ENCODE results near the gene RBMS3. TPM values are rescaled to one million over a fixed set of nuclear protein-coding genes. Genes with fewer than 3 reads are reported as not detected.

Gene RBMS3
- total RNA-seq, 1 experiment from 2014 or later: 8.7 TPM

DNA sequence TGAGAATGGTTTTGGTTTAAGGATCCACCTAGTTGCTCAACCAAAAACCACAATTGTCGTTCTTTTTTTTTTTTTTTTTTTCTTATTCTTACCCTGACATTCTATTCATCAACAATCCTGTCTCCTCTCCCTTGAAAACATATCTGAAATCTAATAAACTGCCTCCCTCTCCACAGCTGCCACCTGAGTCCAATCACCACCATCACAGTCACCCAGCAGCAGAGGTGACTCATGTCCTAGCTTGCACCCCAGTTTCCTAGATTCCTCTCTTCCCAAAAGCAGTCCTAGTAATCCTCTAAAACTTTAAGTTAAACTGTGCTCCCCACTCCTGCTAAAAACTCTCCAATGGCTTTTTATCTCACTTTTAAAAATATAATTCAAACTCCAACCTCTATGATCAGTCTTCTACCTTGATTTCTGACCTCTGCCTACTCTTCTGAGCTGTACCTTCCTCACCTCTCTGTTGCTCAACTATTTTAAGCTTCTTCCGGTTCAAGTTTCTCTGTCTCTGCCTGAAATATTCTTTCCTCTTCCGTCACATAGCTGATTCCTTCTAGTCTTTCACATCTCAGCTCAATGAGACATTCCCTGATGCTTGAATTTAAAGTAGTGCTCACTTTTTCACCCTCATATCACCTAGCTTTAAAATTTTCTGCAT lies 33.7 kb upstream of the RBMS3 start:
- ChIA-PET POLR2A (no interaction called here), CTCF (no interaction called here)
- no peak for ATAC-seq

DNA sequence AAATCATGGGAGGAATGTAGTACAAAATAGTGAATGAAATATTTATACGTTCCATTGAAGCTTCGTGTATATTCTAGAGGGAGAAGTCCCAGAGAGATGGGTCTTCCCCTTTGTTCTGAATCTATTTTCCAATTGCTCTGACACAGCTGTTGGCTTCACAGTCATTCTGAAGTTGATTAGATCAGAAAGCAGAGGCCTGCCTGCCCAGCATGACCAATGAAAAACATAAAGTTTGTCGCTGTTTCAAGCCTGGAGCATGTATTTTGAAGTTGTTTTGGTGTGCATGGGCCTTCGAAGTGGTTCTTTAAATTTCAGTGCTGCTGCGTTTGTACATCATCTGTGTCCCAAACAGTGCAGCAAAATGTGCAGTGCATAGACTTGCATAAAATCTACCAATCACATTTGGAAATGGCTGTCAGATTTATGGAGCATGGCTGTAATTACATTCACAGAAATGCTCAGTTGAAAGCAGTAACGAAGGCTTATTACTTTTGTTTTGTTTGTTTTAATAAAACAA lies 31.0 kb upstream of the RBMS3 start:
- ChIA-PET POLR2A (no interaction called here), CTCF (no interaction called here)
- H3K4me1 Mint-ChIP-seq: no peaks in the 10 kb centered on the region
- H3K36me3 Mint-ChIP-seq: no peaks in the 10 kb centered on the region
- no peak for TF ChIP-seq SOX15 (CRISPR knock-in tag; IDR thresholded peaks at IDR 0.05)
- TF ChIP-seq, protein P1, sequence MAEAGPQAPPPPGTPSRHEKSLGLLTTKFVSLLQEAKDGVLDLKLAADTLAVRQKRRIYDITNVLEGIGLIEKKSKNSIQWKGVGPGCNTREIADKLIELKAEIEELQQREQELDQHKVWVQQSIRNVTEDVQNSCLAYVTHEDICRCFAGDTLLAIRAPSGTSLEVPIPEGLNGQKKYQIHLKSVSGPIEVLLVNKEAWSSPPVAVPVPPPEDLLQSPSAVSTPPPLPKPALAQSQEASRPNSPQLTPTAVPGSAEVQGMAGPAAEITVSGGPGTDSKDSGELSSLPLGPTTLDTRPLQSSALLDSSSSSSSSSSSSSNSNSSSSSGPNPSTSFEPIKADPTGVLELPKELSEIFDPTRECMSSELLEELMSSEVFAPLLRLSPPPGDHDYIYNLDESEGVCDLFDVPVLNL (CRISPR knock-in tag; IDR thresholded peaks at IDR 0.05; ENCODE audit: borderline replicate concordance, low read depth): no peak
- no peak for TF ChIP-seq ZNF232 (CRISPR knock-in tag; IDR thresholded peaks at IDR 0.05)
- TF ChIP-seq NFYB (CRISPR knock-in tag; conservative IDR thresholded peaks at IDR 0.05; ENCODE audit: low read depth): no peak
- TF ChIP-seq, protein P2, sequence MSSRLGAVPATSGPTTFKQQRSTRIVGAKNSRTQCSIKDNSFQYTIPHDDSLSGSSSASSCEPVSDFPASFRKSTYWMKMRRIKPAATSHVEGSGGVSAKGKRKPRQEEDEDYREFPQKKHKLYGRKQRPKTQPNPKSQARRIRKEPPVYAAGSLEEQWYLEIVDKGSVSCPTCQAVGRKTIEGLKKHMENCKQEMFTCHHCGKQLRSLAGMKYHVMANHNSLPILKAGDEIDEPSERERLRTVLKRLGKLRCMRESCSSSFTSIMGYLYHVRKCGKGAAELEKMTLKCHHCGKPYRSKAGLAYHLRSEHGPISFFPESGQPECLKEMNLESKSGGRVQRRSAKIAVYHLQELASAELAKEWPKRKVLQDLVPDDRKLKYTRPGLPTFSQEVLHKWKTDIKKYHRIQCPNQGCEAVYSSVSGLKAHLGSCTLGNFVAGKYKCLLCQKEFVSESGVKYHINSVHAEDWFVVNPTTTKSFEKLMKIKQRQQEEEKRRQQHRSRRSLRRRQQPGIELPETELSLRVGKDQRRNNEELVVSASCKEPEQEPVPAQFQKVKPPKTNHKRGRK (CRISPR knock-in tag; IDR thresholded peaks at IDR 0.05; ENCODE audit: borderline replicate concordance): no peak
- no peak for TF ChIP-seq NR3C1 (CRISPR knock-in tag; conservative IDR thresholded peaks at IDR 0.05; ENCODE audit: low read depth)
- TF ChIP-seq, protein P3, sequence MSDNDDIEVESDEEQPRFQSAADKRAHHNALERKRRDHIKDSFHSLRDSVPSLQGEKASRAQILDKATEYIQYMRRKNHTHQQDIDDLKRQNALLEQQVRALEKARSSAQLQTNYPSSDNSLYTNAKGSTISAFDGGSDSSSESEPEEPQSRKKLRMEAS (CRISPR knock-in tag; IDR thresholded peaks at IDR 0.05): no peak
- no peak for TF ChIP-seq ETV6 (CRISPR knock-in tag; IDR thresholded peaks at IDR 0.05)
- no peak for TF ChIP-seq RORB (CRISPR knock-in tag; IDR thresholded peaks at IDR 0.05)
- TF ChIP-seq ZNF416 (CRISPR knock-in tag; IDR thresholded peaks at IDR 0.05): no peak
- H3K27ac Mint-ChIP-seq: no peak overlapping the region
- no peak overlapping the region for H3K4me3 Mint-ChIP-seq
- H3K27me3 Mint-ChIP-seq (ENCODE audit: low read depth): no peaks in the 10 kb centered on the region
- no peak for DNase-seq (ENCODE audit: low spot score)
- no peaks in the 10 kb centered on the region for H3K9me3 Mint-ChIP-seq
- ATAC-seq: no peak

More for the DNA sequence above, 33.7 kb upstream of the RBMS3 start:
- H3K27ac Mint-ChIP-seq: no peak overlapping the region
- H3K27me3 Mint-ChIP-seq (ENCODE audit: low read depth): no peaks in the 10 kb centered on the region
- H3K4me1 Mint-ChIP-seq: peaks cover 8% of the 10 kb centered on the region; the same call in 1 of the 2 replicates
- no peak for DNase-seq (ENCODE audit: low spot score)
- no peak overlapping the region for H3K4me3 Mint-ChIP-seq
- H3K9me3 Mint-ChIP-seq: no peaks in the 10 kb centered on the region
- H3K36me3 Mint-ChIP-seq: no peaks in the 10 kb centered on the region
- TF ChIP-seq ZNF317 (CRISPR knock-in tag; IDR thresholded peaks at IDR 0.05; ENCODE audit: borderline replicate concordance, low read depth) (no peak), ZNF219 (CRISPR knock-in tag; IDR thresholded peaks at IDR 0.05; ENCODE audit: borderline replicate concordance) (no peak), TEAD1 (CRISPR knock-in tag; IDR thresholded peaks at IDR 0.05) (no peak), FOXJ3 (CRISPR knock-in tag; IDR thresholded peaks at IDR 0.05; ENCODE audit: borderline replicate concordance) (no peak), TCF7 (CRISPR knock-in tag; IDR thresholded peaks at IDR 0.05; ENCODE audit: low read depth) (no peak), TEAD4 (CRISPR knock-in tag; IDR thresholded peaks at IDR 0.05) (no peak), NR1H2 (CRISPR knock-in tag; IDR thresholded peaks at IDR 0.05) (no peak)
- TF ChIP-seq, protein P4, sequence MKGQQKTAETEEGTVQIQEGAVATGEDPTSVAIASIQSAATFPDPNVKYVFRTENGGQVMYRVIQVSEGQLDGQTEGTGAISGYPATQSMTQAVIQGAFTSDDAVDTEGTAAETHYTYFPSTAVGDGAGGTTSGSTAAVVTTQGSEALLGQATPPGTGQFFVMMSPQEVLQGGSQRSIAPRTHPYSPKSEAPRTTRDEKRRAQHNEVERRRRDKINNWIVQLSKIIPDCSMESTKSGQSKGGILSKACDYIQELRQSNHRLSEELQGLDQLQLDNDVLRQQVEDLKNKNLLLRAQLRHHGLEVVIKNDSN (CRISPR knock-in tag; IDR thresholded peaks at IDR 0.05): no peak
- TF ChIP-seq, protein P5, sequence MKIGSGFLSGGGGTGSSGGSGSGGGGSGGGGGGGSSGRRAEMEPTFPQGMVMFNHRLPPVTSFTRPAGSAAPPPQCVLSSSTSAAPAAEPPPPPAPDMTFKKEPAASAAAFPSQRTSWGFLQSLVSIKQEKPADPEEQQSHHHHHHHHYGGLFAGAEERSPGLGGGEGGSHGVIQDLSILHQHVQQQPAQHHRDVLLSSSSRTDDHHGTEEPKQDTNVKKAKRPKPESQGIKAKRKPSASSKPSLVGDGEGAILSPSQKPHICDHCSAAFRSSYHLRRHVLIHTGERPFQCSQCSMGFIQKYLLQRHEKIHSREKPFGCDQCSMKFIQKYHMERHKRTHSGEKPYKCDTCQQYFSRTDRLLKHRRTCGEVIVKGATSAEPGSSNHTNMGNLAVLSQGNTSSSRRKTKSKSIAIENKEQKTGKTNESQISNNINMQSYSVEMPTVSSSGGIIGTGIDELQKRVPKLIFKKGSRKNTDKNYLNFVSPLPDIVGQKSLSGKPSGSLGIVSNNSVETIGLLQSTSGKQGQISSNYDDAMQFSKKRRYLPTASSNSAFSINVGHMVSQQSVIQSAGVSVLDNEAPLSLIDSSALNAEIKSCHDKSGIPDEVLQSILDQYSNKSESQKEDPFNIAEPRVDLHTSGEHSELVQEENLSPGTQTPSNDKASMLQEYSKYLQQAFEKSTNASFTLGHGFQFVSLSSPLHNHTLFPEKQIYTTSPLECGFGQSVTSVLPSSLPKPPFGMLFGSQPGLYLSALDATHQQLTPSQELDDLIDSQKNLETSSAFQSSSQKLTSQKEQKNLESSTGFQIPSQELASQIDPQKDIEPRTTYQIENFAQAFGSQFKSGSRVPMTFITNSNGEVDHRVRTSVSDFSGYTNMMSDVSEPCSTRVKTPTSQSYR (CRISPR knock-in tag; IDR thresholded peaks at IDR 0.05): no peak

All from WTC11 (cell line).